HL-60 (cell line): Measurements from ENCODE around the gene CTNS.

ENCODE experiments used
- DNase-seq, 2 experiments: peaks; one replicate each; pipeline ENCODE4 v3.0.0-alpha.2; 2010 to 2020; ENCODE audit warnings: low read depth in 1 of 2, low spot score in 1 of 2
- H3K27ac ChIP-seq: fragments of 250-450 bp; sonication (Bioruptor Pico); replicated peaks from 2 replicates; pipeline ENCODE4 v1.5.1; 2020; ENCODE audit warnings: mild to moderate bottlenecking, moderate library complexity
- H3K27me3 ChIP-seq: fragments of 250-450 bp; sonication (Bioruptor Pico); 2 replicates; pipeline ENCODE4 v1.5.1; 2021; ENCODE audit warnings: mild to moderate bottlenecking, moderate library complexity; ENCODE audit not compliant: insufficient read depth, poor library complexity, severe bottlenecking
- H3K4me3 ChIP-seq: replicated peaks from 2 replicates; pipeline ENCODE4 v1.5.1; 2011; ENCODE audit warnings: mild to moderate bottlenecking, control low read depth, low read length; ENCODE audit not compliant: insufficient read depth
- GABPA ChIP-seq: IDR thresholded peaks from 2 replicates; pipeline ENCODE4 v1.6.1; 2012; ENCODE audit warnings: low read depth
- POLR2AphosphoS5 ChIP-seq: IDR thresholded peaks from 2 replicates; pipeline ENCODE4 v1.6.1; 2012; ENCODE audit warnings: low read depth
- SPI1 ChIP-seq: IDR thresholded peaks from 2 replicates; pipeline ENCODE4 v1.6.1; 2012; ENCODE audit warnings: low read depth, mild to moderate bottlenecking, borderline replicate concordance
- TF ChIP-seq, protein P1 (sequence below): IDR thresholded peaks from 2 replicates; pipeline ENCODE4 v1.6.1; 2012; ENCODE audit warnings: low read depth; ENCODE audit not compliant: insufficient replicate concordance
- TF ChIP-seq, protein P2 (sequence below): IDR thresholded peaks from one replicate; pipeline ENCODE4 v1.5.1; 2011; ENCODE audit warnings: low read length, control low read depth, inconsistent platforms; ENCODE audit not compliant: insufficient read depth

CTNS gene

DNA sequence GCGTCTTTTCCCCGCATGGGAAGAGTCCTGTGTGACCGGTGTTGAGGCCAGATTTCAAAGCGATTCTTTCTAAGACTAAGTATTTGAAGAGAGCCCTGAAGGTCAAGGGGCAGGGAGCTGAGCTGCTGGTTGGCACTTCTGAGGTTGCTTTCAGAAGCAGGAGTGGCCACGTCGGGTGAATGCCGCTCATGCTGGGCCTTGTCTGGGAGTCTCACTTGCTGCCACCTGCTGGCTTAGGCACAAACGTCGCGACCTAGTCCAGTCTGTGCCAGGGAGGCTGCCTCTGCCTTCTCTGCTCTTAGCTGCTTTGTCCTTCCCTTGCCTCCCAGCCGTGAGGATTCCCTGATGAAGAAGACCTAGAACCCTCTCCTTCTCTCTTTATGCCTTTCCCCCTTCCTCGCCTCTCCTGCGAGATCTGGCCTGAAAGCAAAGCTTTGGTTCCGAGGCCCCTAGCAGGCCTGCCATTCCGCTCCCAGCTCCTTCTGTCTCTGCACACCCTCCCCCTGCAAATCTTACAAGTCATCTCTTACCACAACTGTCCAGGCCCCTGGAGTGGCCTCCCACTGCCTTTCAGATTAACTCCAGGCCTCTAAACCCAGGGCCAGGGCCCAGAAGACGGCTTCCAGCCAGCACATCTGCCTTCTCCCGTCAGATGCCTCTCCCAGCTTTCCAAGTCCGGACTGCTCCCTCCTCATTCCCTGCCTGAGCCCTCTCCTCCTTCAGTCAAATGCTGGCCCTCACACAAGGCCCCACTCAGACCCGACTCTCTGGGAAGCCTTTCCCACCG is 11.4 kb downstream of the CTNS start:
- H3K27ac ChIP-seq, result no peak overlapping the region
- H3K4me3 ChIP-seq, result no peak overlapping the region
- TF ChIP-seq, protein P1, sequence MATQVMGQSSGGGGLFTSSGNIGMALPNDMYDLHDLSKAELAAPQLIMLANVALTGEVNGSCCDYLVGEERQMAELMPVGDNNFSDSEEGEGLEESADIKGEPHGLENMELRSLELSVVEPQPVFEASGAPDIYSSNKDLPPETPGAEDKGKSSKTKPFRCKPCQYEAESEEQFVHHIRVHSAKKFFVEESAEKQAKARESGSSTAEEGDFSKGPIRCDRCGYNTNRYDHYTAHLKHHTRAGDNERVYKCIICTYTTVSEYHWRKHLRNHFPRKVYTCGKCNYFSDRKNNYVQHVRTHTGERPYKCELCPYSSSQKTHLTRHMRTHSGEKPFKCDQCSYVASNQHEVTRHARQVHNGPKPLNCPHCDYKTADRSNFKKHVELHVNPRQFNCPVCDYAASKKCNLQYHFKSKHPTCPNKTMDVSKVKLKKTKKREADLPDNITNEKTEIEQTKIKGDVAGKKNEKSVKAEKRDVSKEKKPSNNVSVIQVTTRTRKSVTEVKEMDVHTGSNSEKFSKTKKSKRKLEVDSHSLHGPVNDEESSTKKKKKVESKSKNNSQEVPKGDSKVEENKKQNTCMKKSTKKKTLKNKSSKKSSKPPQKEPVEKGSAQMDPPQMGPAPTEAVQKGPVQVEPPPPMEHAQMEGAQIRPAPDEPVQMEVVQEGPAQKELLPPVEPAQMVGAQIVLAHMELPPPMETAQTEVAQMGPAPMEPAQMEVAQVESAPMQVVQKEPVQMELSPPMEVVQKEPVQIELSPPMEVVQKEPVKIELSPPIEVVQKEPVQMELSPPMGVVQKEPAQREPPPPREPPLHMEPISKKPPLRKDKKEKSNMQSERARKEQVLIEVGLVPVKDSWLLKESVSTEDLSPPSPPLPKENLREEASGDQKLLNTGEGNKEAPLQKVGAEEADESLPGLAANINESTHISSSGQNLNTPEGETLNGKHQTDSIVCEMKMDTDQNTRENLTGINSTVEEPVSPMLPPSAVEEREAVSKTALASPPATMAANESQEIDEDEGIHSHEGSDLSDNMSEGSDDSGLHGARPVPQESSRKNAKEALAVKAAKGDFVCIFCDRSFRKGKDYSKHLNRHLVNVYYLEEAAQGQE, result no peak
- no peak for TF ChIP-seq POLR2AphosphoS5
- TF ChIP-seq, protein P2, sequence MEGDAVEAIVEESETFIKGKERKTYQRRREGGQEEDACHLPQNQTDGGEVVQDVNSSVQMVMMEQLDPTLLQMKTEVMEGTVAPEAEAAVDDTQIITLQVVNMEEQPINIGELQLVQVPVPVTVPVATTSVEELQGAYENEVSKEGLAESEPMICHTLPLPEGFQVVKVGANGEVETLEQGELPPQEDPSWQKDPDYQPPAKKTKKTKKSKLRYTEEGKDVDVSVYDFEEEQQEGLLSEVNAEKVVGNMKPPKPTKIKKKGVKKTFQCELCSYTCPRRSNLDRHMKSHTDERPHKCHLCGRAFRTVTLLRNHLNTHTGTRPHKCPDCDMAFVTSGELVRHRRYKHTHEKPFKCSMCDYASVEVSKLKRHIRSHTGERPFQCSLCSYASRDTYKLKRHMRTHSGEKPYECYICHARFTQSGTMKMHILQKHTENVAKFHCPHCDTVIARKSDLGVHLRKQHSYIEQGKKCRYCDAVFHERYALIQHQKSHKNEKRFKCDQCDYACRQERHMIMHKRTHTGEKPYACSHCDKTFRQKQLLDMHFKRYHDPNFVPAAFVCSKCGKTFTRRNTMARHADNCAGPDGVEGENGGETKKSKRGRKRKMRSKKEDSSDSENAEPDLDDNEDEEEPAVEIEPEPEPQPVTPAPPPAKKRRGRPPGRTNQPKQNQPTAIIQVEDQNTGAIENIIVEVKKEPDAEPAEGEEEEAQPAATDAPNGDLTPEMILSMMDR, result peak; percentile 16
- DNase-seq, result peak in 1 of 2 experiments; percentile 35
- no peaks in the 10 kb centered on the region for H3K27me3 ChIP-seq

DNA sequence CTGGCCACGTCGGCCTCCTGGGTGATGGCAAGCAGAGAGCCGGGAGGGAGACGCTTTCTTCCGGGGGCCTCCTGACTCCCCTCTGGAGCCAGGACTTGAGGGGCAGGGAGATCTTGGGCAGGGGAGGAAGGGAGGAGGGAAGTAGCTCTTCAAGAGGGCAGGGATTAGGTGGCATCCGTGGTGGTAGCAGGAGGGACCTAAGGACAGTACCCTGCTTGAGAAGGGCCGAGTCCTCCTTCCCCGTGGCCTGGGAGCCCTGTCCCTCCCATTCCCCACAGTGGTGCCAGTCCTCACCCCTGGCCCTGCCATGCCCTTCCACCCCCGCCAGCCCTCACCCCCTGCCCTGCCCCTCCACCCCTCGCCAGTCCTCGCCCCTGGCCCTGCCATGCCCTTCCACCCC is 19.2 kb downstream of the CTNS start:
- no peak for DNase-seq
- TF ChIP-seq, protein P2, result no peak
- TF ChIP-seq POLR2AphosphoS5 (no peak), SPI1 (no peak), GABPA (no peak)
- TF ChIP-seq, protein P1, result no peak
- no peaks in the 10 kb centered on the region for H3K27me3 ChIP-seq
- no peak overlapping the region for H3K27ac ChIP-seq
- no peak overlapping the region for H3K4me3 ChIP-seq

DNA sequence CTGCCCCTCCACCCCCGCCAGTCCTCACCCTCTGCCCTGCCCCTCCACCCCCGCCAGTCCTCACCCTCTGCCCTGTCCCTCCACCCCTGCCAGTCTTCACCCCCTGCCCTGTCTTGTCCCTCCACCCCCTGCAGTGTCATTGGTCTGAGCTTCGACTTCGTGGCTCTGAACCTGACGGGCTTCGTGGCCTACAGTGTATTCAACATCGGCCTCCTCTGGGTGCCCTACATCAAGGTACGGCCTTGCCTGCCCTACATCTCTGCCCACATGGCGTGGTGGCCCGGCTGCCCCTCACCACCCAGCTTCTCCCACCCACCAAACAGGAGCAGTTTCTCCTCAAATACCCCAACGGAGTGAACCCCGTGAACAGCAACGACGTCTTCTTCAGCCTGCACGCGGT is 19.8 kb downstream of the CTNS start:
- H3K27ac ChIP-seq, result no peak overlapping the region
- TF ChIP-seq, protein P2, result no peak
- H3K4me3 ChIP-seq, result no peak overlapping the region
- no peaks in the 10 kb centered on the region for H3K27me3 ChIP-seq
- no peak for DNase-seq
